K562 (cell line): ENCODE results near the gene LRCOL1. TPM values are rescaled to one million over a fixed set of nuclear protein-coding genes. Genes with fewer than 3 reads are reported as not detected.

ENCODE experiments used
- CEBPZ ChIP-seq: fragments of 150-350 bp; IDR thresholded peaks from 2 replicates; pipeline ENCODE4 v1.6.1; 2014; ENCODE audit warnings: low read depth, mild to moderate bottlenecking, low read length, borderline replicate concordance
- GTF3C2 ChIP-seq: IDR thresholded peaks from 3 replicates; pipeline ENCODE4 v1.6.1; 2011; ENCODE audit warnings: borderline replicate concordance, mild to moderate bottlenecking, moderate library complexity; ENCODE audit not compliant: insufficient read length; ENCODE audit errors: extremely low read depth
- IFI16 ChIP-seq: fragments of 250-450 bp; sonication (Bioruptor Pico); IDR thresholded peaks from 2 replicates; pipeline ENCODE4 v2.1.2; 2022; ENCODE audit warnings: mild to moderate bottlenecking, inconsistent platforms
- polyA plus RNA-seq, 8 experiments: library from polyadenylated mRNA; depleted of rRNA in 4 of 8; stranded (reverse) in 5 of 8; unstranded in 3 of 8; fragments of >200 nt; fragmentation: Nextera tagmentation in 2 of 8; fragmentation: Illumina TruSeq in 1 of 8; extraction: Ambion mirVana in 2 of 8; extraction: Trizol in 1 of 8; gene quantifications; 2 replicates each; pipeline versions ENCODE4 v1.2.1 to v1.2.3, GENCODE V29; 2011 to 2014; ENCODE audit warnings: inconsistent platforms in 1 of 8, missing spikeins in 1 of 8
- total RNA-seq, 7 experiments: library from RNA; depleted of rRNA in 6 of 7; stranded (reverse); fragments of >200 nt in 6 of 7; fragmentation: Illumina TruSeq in 2 of 7; extraction: Trizol in 2 of 7; gene quantifications; 2 replicates each; pipeline versions ENCODE4 v1.2.1 to v1.2.3, GENCODE V29; 2011 to 2021; ENCODE audit warnings: low replicate concordance in 1 of 7

The LRCOL1 gene
- total and polyA plus RNA-seq, 9 of the 15 experiments (the other 6 are each of a cell fraction or from before 2014, with no cell fraction given) = not detected

- TF ChIP-seq GTF3C2 (no peak), IFI16 (CRISPR knock-in tag) (no peak), CEBPZ (no peak)
Observed at GRCh38 chr12:132569856-132570480, 40.4 kb downstream of the LRCOL1 start (continued).
